GM10248 (cell line): ENCODE results near the gene NDUFS6.

Source experiments
- CTCF ChIA-PET: fragments of 300-600 bp; sonication (Branson Sonifier 250); formaldehyde crosslinking; extraction: SDS; loops from one replicate; lab custom pipeline; 2021; ENCODE audit warnings: antibody characterized with exemption; lab: Yijun Ruan, JAX
- POLR2A ChIA-PET: fragments of 350-650 bp; sonication (Branson Sonifier 250); formaldehyde crosslinking; extraction: SDS; loops from one replicate; lab custom pipeline; 2020; ENCODE audit warnings: antibody characterized with exemption; lab: Yijun Ruan, JAX
- DNase-seq: peaks from one replicate; pipeline ENCODE4 v3.0.0; 2012; ENCODE audit errors: extremely low spot score
- CTCF ChIP-seq: IDR thresholded peaks from 2 replicates; pipeline ENCODE4 v1.5.1; 2012; ENCODE audit warnings: mild to moderate bottlenecking, low read depth; ENCODE audit errors: extremely low read depth, missing control alignments, control extremely low read depth

Gene NDUFS6

GRCh38 chr5:1791176-1791575 lies 10.0 kb upstream of the NDUFS6 start:
- CTCF ChIA-PET = no interaction called here
- TF ChIP-seq CTCF = no peak
- POLR2A ChIA-PET = no interaction called here
- no peak for DNase-seq

- DNase-seq = peak; percentile 86
- no peak for TF ChIP-seq CTCF
- POLR2A ChIA-PET = no interaction called here
- CTCF ChIA-PET = interaction anchor here (0.7 to 1.6 kb wide), 6 partner anchors 8 to 32 kb away, joined by 3 to 5 read pairs (median 4); partner anchors contain the start of gene NDUFS6
Measured at GRCh38 chr5:1792842-1793266, 8.4 kb upstream of the NDUFS6 start.

GRCh38 chr5:1793301-1793740 lies 7.9 kb upstream of the NDUFS6 start:
- no peak for TF ChIP-seq CTCF
- no peak for DNase-seq
- ChIA-PET CTCF (interaction anchor here (1.0 to 1.6 kb wide), 4 partner anchors 8 to 30 kb away, joined by 3 to 5 read pairs (median 4); partner anchors contain the start of gene NDUFS6), POLR2A (no interaction called here)

DNA sequence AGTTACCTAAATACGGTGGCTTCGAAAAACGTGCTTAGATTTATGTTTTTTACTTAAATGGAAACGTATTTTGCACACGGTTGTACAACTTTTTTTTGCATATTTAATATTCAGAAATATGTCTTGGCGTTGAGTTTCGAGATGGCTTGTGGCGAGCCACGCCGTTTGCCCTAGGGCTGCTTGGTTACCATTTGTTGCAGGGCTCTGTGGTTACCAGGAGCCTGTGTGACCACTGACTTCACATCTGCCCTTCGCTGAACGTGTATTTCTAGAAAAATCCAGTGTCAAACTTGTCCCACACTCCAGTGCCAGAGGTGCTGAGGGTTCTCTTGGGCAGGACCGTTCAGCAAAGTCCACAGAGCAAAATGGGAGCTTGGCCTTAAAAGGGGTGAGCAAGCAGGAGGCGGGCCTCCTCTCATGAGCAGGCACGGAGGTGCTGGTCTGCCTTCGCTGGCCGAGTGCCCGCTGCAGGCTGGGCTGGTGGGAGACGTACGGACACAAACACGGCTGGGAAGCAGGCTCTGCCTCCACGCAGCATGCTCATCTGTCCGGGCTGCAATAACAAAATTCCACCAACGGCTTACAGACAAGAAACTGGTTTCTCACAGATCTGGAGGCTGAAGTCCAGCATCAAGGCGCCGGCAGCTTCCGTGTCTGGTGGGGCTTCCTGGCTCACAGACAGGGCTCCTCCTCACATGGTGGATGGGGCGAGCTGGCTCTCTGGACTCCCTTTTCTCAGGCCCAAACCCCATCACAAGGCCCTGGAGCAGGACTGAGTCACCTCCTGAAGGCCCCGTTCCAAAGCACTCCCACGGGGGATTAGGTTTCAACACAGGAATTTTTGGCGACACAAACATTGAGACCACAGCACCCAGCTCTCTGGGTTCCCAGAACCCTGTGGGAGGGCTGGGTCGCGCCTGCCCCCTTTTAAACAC lies 7.0 kb upstream of the NDUFS6 start:
- DNase-seq = no peak
- ChIA-PET CTCF (interaction anchor here (1.2 to 1.6 kb wide), 2 partner anchors 9 to 10 kb away, joined by 4 read pairs; no protein-coding TSS in a partner anchor), POLR2A (no interaction called here)
- TF ChIP-seq CTCF = no peak

DNA sequence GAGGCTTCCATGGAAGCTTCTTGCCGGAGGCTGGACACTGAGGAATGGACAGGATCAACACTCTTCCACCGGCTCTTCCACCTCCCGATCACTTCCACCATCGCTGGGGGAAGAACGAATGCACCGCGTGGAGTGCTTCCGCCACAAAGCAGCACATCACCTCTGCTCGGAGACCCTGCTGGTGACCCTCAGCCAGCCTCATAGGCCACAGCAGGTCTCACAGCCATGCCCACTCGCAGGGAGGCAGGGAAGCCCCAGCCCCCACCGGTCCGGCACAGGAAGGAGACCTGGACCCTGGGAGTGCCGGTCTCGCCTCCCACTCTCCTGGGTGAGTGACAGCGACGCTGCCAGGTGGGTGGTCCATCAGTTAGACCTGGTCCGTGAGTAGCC lies 6.3 kb upstream of the NDUFS6 start:
- POLR2A ChIA-PET = no interaction called here
- CTCF ChIA-PET = no interaction called here
- DNase-seq = no peak
- no peak for TF ChIP-seq CTCF

- DNase-seq = no peak
- POLR2A ChIA-PET = no interaction called here
- CTCF ChIA-PET = no interaction called here
- TF ChIP-seq CTCF = no peak
Measured at GRCh38 chr5:1795506-1795905, 5.7 kb upstream of the NDUFS6 start.
